H1 (cell line): ENCODE results near the gene PIK3R1. TPM values are rescaled to one million over a fixed set of nuclear protein-coding genes. Genes with fewer than 3 reads are reported as not detected.

ENCODE experiments used
- KDM5A ChIP-seq: fragments of 200-600 bp; IDR thresholded peaks from 2 replicates; pipeline ENCODE4 v1.7.1; 2012; ENCODE audit warnings: mild to moderate bottlenecking, low read length, inconsistent platforms, mixed read lengths
- PHF8 ChIP-seq: fragments of 200-600 bp; sonication (generic); conservative IDR thresholded peaks from 2 replicates; pipeline ENCODE4 v1.7.1; 2012; ENCODE audit warnings: low read depth, mild to moderate bottlenecking, inconsistent platforms, low read length, moderate library complexity
- RAD21 ChIP-seq, 2 experiments: IDR thresholded peaks in 1 of 2; conservative IDR thresholded peaks in 1 of 2; 2 replicates each; pipeline ENCODE4 v1.6.1; 2011; ENCODE audit warnings: low read depth in 2 of 2, low read length in 2 of 2, improper control_type of control experiment in 1 of 2, inconsistent platforms in 1 of 2, mild to moderate bottlenecking in 1 of 2, moderate library complexity in 1 of 2
- SP1 ChIP-seq: IDR thresholded peaks from 2 replicates; pipeline ENCODE4 v1.6.1; 2011; ENCODE audit warnings: low read depth, low read length
- polyA plus RNA-seq, 7 experiments: library from polyadenylated mRNA; depleted of rRNA in 3 of 7; stranded (reverse) in 5 of 7; unstranded in 2 of 7; fragments of >200 nt in 5 of 7; fragments of 200-250 nt in 2 of 7; gene quantifications; 1 replicate in 5 of 7; 2 replicates in 1 of 7; 4 replicates in 1 of 7; pipeline versions ENCODE4 v1.2.1 to v1.2.3, GENCODE V29; 2011 to 2013; ENCODE audit warnings: missing spikeins in 2 of 7, mixed read lengths in 2 of 7
- total RNA-seq: library from RNA; stranded (reverse); fragmentation: NEBNext Ultra II Directional; extraction: Animal tissue kit (Norgen Biotek cat#: 25700); gene quantifications from 2 replicates; pipeline ENCODE4 v1.2.1, GENCODE V29; 2021
- TF ChIP-seq, protein P1 (sequence below), 3 experiments: IDR thresholded peaks; 1 replicate in 2 of 3; 2 replicates in 1 of 3; pipeline versions ENCODE4 v1.5.1 to v1.6.1; 2011; ENCODE audit warnings: low read length in 3 of 3, mild to moderate bottlenecking in 3 of 3, inconsistent platforms in 2 of 3, low read depth in 1 of 3, moderate library complexity in 1 of 3; ENCODE audit not compliant: insufficient read depth in 1 of 3; ENCODE audit errors: control extremely low read depth in 1 of 3

PIK3R1 gene
- total and polyA plus RNA-seq, 2 of the 8 experiments (the other 6 are each of a cell fraction or from before 2014, with no cell fraction given): 2.3 to 13.7 TPM

DNA sequence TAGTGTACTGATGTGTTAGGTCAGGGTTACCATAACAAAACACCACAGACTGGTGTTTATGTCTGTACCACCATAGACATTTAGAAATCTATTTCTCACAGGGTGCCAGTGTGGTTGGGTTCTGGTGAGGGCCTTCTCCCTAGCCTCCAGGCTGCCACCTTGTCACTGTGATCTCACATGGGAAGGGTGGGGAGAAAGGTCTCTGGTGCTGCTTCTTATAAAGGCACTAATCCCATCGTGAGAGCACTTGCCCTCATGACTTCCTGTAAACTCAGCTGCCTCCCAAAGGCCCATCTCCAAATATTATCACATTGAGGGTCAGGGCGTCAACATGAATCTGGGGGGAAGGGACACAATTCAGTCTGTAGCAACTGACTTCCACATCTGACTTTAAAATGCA lies 49.8 kb downstream of the PIK3R1 start (continued):
- no peak for TF ChIP-seq RAD21 (IDR thresholded peaks at IDR 0.05 in 1 of 2, conservative IDR thresholded peaks at IDR 0.05 in 1 of 2; ENCODE audit: low read depth in 2 of 2, low read length in 2 of 2)
- no peak for TF ChIP-seq PHF8
- no peak for TF ChIP-seq SP1
- no peak for TF ChIP-seq KDM5A
- TF ChIP-seq, protein P1, sequence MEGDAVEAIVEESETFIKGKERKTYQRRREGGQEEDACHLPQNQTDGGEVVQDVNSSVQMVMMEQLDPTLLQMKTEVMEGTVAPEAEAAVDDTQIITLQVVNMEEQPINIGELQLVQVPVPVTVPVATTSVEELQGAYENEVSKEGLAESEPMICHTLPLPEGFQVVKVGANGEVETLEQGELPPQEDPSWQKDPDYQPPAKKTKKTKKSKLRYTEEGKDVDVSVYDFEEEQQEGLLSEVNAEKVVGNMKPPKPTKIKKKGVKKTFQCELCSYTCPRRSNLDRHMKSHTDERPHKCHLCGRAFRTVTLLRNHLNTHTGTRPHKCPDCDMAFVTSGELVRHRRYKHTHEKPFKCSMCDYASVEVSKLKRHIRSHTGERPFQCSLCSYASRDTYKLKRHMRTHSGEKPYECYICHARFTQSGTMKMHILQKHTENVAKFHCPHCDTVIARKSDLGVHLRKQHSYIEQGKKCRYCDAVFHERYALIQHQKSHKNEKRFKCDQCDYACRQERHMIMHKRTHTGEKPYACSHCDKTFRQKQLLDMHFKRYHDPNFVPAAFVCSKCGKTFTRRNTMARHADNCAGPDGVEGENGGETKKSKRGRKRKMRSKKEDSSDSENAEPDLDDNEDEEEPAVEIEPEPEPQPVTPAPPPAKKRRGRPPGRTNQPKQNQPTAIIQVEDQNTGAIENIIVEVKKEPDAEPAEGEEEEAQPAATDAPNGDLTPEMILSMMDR (IDR thresholded peaks at IDR 0.05; ENCODE audit: control extremely low read depth in 1 of 3, insufficient read depth in 1 of 3, low read depth in 1 of 3, low read length in 3 of 3): no peak
